ENCODE data around the gene DMD.
A peak's percentile ranks its signal among the peaks of the same experiment; 100 is the strongest.

Gene DMD

GRCh38 chrX:31170792-31171191, 2040.6 kb downstream of the DMD start:
- no peak for DNase-seq (ENCODE audit: low spot score)

- peak; percentile 2 for DNase-seq (ENCODE audit: low spot score)
These were observed 2042.8 kb downstream of the DMD start for GRCh38 chrX:31168551-31168950.

- no peak for DNase-seq (ENCODE audit: low spot score)
These were observed 2044.5 kb downstream of the DMD start for GRCh38 chrX:31166832-31167231.

GRCh38 chrX:31166416-31166815, 2044.9 kb downstream of the DMD start:
- DNase-seq (ENCODE audit: low spot score) = no peak

- no peak for DNase-seq (ENCODE audit: low spot score)
These were observed 2045.9 kb downstream of the DMD start for GRCh38 chrX:31165241-31166035.

- no peak for DNase-seq (ENCODE audit: low spot score)
These were observed 2056.4 kb downstream of the DMD start for GRCh38 chrX:31154946-31155345.

DNA sequence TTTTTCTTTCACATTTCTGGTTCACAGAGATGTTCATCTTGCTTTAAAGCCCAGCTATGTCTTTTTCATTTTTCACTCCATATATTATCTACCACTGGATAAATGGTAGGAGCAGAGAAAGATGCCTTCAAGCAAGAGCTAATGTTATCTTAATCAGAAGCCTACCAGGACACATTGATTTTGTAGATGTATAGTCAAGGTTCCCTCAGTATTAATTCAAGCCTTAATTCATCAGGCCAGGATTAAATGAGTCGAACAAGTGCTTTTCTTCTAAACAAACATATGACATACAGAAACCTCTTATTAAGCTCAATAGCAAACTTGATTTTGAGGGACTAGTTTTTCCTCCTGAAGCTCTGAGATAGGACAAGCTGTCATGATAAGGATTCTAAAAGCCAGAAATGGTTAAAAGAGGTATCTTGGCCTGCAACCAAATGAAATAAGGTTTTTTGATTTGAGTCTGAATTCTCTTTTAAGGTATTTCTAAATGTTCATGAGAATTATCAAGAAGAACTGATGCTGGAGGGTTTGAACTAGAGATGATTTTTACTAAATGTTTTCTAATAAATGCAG, 2057.8 kb downstream of the DMD start:
- no peak for DNase-seq (ENCODE audit: low spot score)

DNA sequence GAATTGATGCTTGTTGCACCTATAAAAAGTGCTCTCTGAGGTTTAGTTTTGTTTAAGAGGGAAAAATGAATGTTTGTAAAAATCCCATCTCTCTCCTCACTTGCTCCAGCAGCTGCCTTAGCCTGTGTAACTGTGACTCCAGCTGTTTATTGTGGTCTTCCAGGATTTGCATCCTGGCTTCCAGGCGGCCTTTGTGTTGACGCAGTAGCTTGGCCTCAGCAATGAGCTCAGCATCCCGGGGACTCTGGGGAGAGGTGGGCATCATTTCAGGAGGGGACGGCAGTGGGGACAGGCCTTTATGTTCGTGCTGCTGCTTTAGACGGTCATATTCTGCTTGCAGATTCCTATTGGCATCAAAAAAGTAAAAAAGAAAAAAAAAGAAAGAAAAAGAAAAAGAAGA, 2064.2 kb downstream of the DMD start:
- no peak for DNase-seq (ENCODE audit: low spot score)

DNA sequence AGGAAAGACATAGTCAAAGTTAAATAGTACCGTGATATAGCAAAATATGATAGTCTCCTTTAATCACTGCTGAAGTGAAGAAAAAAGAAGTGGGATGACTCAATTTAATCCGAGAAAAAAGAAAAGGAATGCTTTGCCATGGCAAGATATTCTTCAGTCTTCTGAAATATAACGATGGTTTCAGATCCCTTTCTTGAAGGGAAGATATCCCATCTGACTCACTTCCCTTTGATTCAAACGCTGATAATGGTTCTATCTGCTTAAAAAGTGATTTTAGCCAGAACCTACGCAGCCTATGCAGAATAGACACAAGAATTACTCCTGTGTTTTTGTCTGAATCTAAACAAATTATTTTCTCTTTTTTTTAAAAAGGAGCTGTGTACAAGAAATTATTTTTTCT, 2071.4 kb downstream of the DMD start:
- no peak for DNase-seq (ENCODE audit: low spot score)

- no peak for DNase-seq (ENCODE audit: low spot score)
These were observed 2073.2 kb downstream of the DMD start for GRCh38 chrX:31138124-31138523.

- peak; percentile 68 for DNase-seq (ENCODE audit: low spot score)
These were observed 2075.2 kb downstream of the DMD start for GRCh38 chrX:31136144-31136611.

- no peak for DNase-seq (ENCODE audit: low spot score)
These were observed 2078.5 kb downstream of the DMD start for GRCh38 chrX:31132821-31133241.

- no peak for DNase-seq (ENCODE audit: low spot score)
These were observed 2080.7 kb downstream of the DMD start for GRCh38 chrX:31130457-31131220.

DNA sequence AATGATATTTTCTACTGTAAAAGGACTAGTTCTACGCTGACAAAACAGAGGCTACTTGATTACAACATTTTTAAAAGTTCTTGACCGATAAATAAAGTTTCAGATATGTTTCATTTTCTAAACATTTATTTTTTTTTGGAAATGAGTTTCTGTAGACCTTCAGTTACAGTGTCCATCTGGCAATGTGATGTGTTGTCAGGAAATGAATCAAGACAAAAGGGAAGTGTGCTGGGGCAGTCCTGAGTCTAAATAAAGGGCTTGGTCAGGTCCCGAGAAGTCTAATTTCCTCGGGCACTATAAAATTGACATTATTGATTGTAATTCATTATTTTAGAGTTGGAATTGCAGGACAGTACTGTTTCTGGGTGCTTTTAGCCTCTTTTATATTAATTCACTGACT, 2082.5 kb downstream of the DMD start:
- no peak for DNase-seq (ENCODE audit: low spot score)

GRCh38 chrX:31127716-31128115, 2083.6 kb downstream of the DMD start:
- no peak for DNase-seq (ENCODE audit: low spot score)

DNA sequence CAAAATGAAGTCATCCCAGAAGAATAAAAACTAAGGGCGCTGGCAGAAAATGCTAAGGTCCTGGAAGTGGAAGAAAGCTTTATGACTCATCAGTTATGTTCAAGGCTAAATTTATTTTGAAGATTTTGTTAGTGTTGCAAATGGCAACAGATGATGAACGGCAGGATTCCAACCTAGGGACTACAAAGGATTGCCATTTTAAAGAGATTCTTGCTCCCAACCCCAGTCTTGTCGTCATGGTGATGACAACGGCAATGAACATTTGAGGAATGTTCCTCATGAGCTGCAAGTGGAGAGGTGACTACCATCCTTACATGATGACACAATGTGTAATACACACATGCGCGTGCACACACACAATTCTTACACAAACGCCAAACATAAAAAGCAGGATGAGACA, 2085.1 kb downstream of the DMD start:
- DNase-seq (ENCODE audit: low spot score) = no peak

GRCh38 chrX:31124536-31124935, 2086.8 kb downstream of the DMD start:
- no peak for DNase-seq (ENCODE audit: low spot score)

- no peak for DNase-seq (ENCODE audit: low spot score)
These were observed 2088.0 kb downstream of the DMD start for GRCh38 chrX:31123335-31123734.

DNA sequence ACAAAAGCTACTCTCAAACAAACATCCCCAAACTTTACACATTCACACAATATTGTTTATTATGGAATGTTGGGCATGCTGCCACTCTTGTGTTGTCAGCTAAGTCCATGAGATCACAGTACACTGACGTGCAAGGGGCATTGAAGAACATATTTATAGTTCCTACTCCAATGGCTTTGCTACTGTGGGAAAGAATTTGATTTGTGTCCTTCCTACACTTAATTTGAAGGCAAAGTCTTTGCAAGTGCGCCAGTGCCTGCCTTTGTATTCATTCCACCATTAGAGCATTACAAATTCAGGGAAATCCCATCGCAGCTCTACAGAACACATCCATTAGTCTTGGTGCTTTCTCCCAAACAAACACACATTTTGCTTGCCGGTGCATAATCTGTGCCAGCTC, 2094.1 kb downstream of the DMD start:
- no peak for DNase-seq (ENCODE audit: low spot score)

- DNase-seq (ENCODE audit: low spot score) = no peak
These were observed 2096.0 kb downstream of the DMD start for GRCh38 chrX:31115398-31115797.

DNA sequence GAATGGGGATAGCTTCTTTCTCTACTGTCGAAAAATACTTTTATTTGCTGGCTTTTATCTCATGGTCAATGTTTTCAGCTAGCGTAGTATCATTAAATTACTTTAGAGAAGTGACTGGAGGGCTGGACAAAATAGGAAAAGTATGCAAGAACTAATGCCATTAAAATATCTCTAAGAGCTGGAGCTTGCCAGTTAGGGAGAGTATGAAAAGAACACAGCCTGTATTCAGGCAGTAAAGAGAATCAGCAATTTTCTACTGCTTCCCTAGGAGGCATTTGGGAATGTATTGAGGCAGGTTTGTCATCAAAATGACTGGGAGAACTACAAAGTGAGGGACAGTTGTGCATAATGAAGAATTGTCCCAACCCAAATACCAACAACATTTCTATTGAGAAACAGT, 2096.5 kb downstream of the DMD start:
- no peak for DNase-seq (ENCODE audit: low spot score)

GRCh38 chrX:31112226-31112999, 2098.9 kb downstream of the DMD start:
- DNase-seq (ENCODE audit: low spot score) = no peak
